Lower leg skin (tissue), 4 donors: ENCODE data around the gene KCNJ9. TPM values are rescaled to one million over a fixed set of nuclear protein-coding genes. Genes with fewer than 3 reads are reported as not detected.

ENCODE experiments used
- DNase-seq, 2 donors: peaks; one replicate each; pipeline ENCODE4 v3.0.0-alpha.2; 2019; ENCODE audit warnings: low spot score in 2 of 2
- H3K4me3 ChIP-seq: fragments of 200-600 bp; sonication (generic); 2 replicates; pipeline ENCODE4 v1.5.1; 2017; ENCODE audit warnings: mild to moderate bottlenecking, low read depth; ENCODE audit not compliant: poor library complexity, severe bottlenecking
- CTCF ChIP-seq, 3 donors: fragments of 450-650 bp; IDR thresholded peaks; one replicate each; pipeline ENCODE4 v1.5.1; 2016; ENCODE audit warnings: antibody characterized with exemption in 3 of 3, mild to moderate bottlenecking in 3 of 3, moderate library complexity in 2 of 3
- POLR2A ChIP-seq, 2 donors: fragments of 450-650 bp; IDR thresholded peaks; one replicate each; pipeline ENCODE4 v1.6.1; 2016 to 2017; ENCODE audit warnings: antibody characterized with exemption in 2 of 2, mild to moderate bottlenecking in 1 of 2, moderate library complexity in 1 of 2
- WGBS, 2 donors: methylation state at CpG; one replicate each; pipeline ENCODE4 v1.1.5; 2018; 5-methylcytosine and 5-hydroxymethylcytosine counted together
- intact Hi-C: fragments of 100-400 bp; cut with DNase I; formaldehyde crosslinking; loops from one replicate; pipeline ENCODE4 v1.15.0; 2023; ENCODE audit warnings: low total_unique reads
- total RNA-seq, 4 donors: library from RNA; depleted of rRNA; stranded (reverse); fragments of >200 nt; gene quantifications; one replicate each; pipeline ENCODE4 v1.1.0, GENCODE V29; 2016

Gene KCNJ9
- total RNA-seq, 4 donors from 2014 or later = 0.12 TPM; not detected in 3

GRCh38 chr1:160076295-160076694, 5.0 kb upstream of the KCNJ9 start:
- H3K4me3 ChIP-seq = no peak overlapping the region
- DNase-seq = no peak
- TF ChIP-seq CTCF (IDR thresholded peaks at IDR 0.05) (no peak), POLR2A (IDR thresholded peaks at IDR 0.05) (no peak)
- 85% methylated on average over 3 of the region's 3 CpGs for WGBS, 2 donors
- intact Hi-C loops = no loop called here

- DNase-seq = no peak
- H3K4me3 ChIP-seq = no peak overlapping the region
- intact Hi-C loops = no loop called here
- no peak for TF ChIP-seq POLR2A (IDR thresholded peaks at IDR 0.05)
- no peak for TF ChIP-seq CTCF (IDR thresholded peaks at IDR 0.05)
These were observed 3.9 kb upstream of the KCNJ9 start for GRCh38 chr1:160077486-160077885.

- H3K4me3 ChIP-seq = no peak overlapping the region
- intact Hi-C loops = no loop called here
- 19 to 26% methylated on average over 8 of the region's 8 CpGs for WGBS, 2 donors
- no peak for DNase-seq
- TF ChIP-seq CTCF (IDR thresholded peaks at IDR 0.05) (no peak), POLR2A (IDR thresholded peaks at IDR 0.05) (no peak)
These were observed 2.7 kb upstream of the KCNJ9 start for GRCh38 chr1:160078512-160079195.

GRCh38 chr1:160079448-160079847, 1.9 kb upstream of the KCNJ9 start:
- H3K4me3 ChIP-seq = no peak overlapping the region
- DNase-seq = no peak
- 73 to 76% methylated on average over 4 of the region's 4 CpGs for WGBS, 2 donors
- TF ChIP-seq CTCF (IDR thresholded peaks at IDR 0.05) (no peak), POLR2A (IDR thresholded peaks at IDR 0.05) (no peak)
- intact Hi-C loops = no loop called here

- TF ChIP-seq CTCF (IDR thresholded peaks at IDR 0.05) = no peak
- intact Hi-C loops = no loop called here
These were observed 797 bp upstream of the KCNJ9 start for GRCh38 chr1:160080381-160081100.

More at GRCh38 chr1:160080381-160081100, 797 bp upstream of the KCNJ9 start:
- no peak overlapping the region for H3K4me3 ChIP-seq
- no peak for DNase-seq
- 59 to 67% methylated on average over 6 of the region's 6 CpGs for WGBS, 2 donors
